GM21515 (cell line): ENCODE measurements around the gene DAPK2.
A peak's percentile ranks its signal among the peaks of the same experiment; 100 is the strongest.

Experiments
- ATAC-seq: cut with Tn5 transposase; IDR thresholded peaks from one replicate; pipeline ENCODE4 v1.9.1; 2021; ENCODE audit not compliant: unreplicated experiment

Gene DAPK2

DNA sequence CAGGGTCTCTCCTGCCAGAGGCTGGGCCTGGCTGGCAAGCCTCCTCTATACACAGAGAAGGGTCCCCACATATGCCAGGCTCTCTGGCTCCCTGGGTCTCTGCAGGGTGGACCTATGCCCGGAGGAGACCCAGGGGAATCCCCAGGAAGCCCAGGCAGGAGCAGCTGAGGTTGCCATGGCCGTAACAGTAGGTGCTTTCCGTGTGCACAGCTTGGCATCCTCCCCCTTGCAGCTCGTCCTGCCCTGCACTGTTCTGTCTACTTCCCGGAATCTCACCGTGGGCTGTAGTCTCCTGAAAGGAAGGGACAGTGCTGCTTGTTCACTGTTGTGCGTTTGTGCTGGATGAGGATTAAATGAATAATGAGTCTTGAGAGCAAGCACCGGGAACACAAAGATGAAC is 47.8 kb downstream of the DAPK2 start:
- no peak for ATAC-seq

GRCh38 chr15:63997715-63998442 is 48.4 kb downstream of the DAPK2 start:
- no peak for ATAC-seq

- no peak for ATAC-seq
Measured at GRCh38 chr15:63996794-63997357, 49.4 kb downstream of the DAPK2 start.

GRCh38 chr15:63995789-63996188 is 50.5 kb downstream of the DAPK2 start:
- no peak for ATAC-seq

DNA sequence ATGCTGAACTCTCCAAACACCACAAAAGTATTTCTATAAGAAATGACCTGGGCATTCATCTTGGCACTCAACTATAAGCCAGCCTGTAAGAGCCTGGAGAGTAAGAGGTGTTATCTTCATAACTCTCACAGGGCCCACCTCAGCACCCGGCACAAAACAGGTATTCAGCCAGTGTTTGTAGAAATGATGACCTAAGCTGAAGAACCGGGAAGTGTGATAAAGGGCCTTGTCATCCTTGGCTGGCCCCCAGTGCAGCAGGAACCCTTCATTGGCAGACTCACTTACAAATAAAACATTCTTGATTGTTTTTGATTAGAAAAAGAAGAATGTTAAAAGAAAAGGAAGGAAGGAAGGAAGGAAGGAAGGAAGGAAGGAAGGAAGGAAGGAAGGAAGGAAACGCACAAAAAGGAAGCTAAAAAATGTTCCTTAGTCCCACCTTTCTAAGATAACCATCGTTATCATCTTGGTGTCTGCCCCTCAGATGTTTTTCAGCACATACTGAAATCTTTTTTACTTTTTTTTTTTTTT is 52.1 kb downstream of the DAPK2 start:
- no peak for ATAC-seq

DNA sequence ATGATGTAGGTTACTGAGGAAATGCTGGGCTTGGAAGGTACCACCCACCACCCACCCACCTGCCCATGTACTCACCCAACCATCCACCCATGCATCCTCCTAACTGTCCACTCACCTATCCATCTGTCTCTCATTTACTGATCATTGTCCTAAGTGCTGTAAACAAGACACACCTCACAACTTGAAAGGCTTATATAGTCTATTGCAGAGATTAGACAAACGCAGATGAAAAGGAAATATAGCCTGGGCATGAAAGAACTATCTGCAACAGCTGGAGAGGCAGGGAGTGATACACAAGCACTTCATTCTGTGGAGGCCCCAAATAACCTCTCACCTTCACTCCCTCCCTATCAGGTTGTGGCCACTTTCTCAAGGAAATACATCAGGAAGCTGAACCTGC is 54.0 kb downstream of the DAPK2 start:
- no peak for ATAC-seq

DNA sequence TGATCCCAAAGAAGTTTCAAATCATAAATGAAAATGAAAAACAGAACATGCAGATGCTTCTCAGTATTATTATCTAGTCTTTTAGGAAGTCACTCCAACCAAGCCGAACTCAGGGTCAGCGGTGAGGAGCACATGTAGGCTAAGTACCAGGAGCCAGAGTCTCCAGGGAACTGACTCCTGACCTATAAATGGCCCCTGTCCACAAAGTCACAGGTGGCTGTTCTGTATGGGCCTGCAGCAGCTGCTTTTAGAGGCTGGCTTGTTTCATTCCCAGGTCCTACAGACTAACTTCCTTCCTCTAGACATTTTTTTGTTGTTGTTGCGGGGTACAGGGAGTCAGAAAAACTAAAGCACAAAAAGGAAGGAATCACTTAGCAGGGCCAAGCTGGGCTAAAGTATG is 54.6 kb downstream of the DAPK2 start:
- no peak for ATAC-seq

DNA sequence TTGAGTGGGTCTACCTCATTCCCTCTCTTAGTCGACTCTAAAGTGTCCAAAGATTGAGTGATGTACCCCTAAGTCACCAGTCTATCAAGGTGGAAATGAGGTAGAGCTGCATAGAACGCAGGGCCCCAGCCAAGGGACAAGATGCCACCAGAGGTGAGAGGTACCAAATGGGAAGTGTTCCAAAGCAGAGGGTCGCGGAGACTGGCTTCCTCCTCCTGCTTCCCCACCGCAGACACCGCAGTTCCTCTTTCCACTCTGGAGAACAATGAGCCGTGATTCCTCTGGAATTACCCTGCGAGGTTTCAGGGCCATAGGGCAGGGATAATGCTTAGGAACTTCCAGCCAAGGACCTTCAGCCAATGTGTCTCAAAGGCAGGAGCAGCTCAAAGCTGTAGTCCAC is 55.8 kb downstream of the DAPK2 start:
- ATAC-seq, result no peak

DNA sequence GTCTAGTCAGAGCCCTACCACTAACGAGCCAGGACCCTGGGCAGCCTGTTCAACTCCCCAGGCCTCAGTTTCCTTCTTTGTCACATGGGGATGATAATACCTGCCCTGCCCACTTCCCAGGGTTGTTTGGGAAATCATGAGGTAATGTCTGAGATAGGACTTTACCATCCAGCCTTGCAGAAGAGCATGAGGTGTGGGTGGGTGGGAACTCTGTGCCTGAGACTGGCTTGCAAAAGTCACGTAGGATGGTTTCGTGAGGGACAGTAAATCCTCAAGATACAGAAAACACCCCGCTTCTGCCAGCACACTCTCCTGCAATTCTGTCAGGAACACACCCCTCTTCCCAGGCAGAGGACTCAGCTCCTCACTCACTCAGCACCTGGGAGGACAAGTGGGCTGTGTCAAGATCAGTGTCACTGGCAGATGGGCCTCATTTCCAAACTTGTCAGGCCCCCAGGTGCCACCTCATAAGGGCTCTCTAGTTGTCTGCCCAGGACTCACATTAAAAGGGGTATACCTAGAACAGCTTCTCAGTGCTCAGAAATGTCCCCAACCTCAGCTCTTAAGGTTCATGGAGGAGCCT is 58.4 kb downstream of the DAPK2 start:
- ATAC-seq, result no peak

DNA sequence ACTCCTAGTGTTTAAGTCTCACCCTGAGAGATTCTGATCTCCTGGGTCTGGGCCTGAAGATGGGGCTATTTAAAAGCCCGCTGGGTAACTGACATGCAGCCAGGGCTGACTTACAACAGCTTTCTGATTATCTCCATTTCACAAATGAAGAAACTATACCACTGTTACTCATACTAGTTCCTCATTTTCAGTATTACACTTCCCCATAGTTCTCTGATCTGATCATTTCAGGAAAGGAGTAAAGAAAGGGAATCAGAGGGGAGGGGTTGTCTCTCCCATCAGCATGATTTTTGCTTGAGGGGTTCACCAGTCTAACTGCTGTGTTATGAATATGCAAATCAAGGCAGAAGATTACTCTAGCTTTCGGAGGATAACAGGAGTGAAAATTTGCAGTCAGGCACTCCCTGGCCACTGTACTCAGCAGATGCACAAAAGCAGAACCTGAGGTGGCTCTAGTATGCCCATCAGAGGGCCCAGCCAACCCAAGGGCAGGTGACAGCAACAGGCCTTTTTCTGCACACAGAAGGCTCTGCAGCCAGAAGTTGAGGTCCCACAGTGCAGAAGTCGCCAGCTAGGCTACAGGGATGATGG is 59.4 kb downstream of the DAPK2 start:
- peak; percentile 70 for ATAC-seq

GRCh38 chr15:63986185-63986680 is 60.1 kb downstream of the DAPK2 start:
- ATAC-seq, result peak; percentile 5

DNA sequence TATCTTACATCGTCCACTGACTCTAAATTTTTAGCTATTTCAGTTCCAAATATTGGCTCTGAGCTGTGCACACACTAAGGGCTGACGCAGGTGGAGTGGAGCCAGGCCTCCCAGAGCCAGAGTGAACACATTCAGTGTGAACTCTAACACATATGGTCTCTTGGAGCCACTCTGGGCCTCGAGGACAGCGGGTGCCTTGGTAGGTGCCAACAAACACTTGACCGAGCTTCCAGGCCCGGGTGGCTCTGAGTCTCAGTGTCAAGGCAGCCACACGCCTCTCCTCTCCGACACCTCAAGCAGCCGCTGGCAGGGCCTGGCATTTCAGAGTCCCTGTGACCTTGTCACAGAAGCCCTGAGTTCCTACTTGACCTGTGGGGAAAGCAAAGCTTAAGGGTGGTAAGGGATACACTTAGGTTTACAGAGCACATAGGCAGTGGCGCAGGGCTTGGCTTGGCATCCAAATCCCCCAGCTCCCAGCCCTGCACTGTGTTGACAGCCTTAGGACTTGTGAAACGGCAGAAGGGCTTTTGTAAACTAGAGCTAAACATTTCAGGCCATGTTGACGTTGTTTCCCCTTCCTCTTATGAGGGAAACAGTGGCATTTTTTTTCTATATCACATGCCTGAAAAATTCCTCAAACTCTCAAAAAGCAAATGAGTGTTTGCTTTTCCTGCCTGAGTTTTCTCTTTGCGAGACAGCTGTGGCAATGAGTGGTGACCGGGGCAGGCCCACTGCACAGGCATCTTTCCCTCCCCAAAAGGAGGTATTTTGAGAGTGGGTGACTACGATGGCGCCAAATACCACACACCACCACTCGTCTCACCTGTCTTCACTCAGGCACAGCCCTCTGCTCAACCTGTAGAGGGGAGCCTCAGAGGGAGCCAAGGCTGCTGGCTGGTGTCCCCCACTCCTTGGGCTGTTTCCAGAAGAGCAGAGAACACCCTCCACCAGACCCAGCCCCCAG is 60.8 kb downstream of the DAPK2 start:
- no peak for ATAC-seq

DNA sequence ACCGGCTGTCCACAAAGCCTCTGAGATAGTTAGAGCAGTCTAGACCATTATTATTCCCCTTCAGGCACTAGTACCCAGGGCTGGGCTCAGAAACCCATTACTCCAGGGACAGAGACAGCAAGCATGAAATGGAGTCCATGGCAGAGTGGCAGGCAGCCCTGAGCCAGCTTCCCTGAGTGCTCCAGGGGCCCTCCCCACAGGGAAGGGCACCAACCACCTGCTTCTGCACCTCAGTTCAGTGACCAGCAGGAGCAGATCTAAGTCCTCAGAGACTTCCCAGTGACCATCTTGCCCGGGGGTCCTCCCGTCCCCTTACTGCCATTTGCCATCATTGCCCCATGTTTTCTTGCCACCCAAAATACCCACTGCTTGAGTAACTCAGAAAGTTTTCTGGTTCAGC is 62.0 kb downstream of the DAPK2 start:
- ATAC-seq, result no peak

GRCh38 chr15:63983061-63983711 is 63.1 kb downstream of the DAPK2 start:
- ATAC-seq, result no peak

DNA sequence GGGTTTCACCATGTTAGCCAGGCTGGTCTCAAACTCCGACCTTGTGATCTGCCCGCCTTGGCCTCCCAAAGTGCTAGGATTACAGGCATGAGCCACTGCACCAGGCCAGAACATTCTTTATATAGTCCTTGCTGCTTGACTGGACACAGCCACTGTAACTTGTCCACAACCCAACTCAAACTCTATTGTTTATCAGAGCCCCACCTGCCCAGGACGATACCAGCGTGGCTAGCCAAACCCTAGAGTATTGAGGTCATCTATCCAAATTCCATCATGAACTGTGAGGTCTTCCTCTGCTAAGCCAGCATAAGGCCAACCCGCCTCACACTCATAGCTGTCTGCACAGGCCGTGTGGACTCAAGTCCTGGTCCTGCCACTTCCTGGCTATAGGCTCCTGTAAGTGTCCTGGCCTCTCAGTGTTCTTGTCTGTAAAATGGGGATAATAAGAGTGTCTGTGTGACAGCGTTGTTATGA is 63.9 kb downstream of the DAPK2 start:
- ATAC-seq, result no peak

DNA sequence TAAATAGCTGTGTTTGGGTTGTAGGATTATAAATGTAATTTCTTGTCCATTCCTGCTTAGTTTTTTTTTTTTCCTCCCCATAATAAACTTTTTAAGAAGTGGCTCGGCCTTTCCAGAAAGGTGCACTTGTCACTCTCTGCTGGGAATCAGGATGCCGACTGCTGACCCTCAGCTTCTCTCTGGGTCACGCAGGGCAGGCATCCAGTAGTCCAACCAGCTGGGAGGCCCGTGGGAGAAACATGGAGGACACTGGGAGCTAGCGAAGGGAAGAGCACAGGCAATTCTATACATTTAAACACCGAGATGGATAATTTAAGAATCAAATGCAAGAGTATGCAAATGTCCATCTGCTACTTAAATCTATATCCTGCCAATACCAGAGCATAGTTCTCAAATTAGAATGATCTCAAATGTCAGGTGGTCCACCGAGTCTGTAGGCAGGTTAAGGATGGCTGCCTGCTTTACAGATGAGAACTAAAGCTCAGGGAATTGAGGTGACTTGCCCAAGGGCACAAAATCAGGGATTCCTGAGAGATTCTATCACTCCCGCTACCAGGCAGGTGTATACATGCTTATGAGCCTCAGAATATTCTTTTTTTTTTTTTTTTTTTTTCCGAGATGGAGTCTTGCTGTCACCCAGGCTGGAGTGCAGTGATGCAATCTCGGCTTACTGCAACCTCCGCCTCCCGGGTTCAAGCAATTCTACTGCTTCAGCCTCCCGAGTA is 64.5 kb downstream of the DAPK2 start:
- no peak for ATAC-seq

DNA sequence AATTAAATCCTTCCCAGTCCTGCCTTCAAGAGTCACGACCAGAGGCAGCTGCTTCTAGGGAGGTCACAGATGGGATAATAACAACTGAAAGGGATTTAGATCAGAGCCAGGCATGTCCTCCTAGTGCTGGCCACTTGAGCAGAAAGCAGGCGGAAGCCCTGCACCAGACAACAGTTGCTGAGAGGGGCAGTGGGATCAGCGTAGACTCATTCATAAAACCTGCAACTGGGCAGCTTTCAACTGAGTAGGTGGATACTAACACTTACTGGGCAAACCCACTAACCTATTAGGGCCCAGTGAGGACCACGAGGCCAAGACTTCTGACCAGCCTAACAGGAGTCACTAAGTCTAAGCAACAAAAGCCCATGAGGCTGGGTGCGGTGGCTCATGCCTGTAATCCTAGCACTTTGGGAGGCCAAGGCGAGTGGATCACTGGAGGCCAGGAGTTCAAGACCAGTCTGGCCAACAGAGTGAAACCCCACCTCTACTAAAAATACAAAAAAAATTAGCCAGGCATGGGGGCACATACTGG is 67.0 kb downstream of the DAPK2 start:
- ATAC-seq, result no peak

DNA sequence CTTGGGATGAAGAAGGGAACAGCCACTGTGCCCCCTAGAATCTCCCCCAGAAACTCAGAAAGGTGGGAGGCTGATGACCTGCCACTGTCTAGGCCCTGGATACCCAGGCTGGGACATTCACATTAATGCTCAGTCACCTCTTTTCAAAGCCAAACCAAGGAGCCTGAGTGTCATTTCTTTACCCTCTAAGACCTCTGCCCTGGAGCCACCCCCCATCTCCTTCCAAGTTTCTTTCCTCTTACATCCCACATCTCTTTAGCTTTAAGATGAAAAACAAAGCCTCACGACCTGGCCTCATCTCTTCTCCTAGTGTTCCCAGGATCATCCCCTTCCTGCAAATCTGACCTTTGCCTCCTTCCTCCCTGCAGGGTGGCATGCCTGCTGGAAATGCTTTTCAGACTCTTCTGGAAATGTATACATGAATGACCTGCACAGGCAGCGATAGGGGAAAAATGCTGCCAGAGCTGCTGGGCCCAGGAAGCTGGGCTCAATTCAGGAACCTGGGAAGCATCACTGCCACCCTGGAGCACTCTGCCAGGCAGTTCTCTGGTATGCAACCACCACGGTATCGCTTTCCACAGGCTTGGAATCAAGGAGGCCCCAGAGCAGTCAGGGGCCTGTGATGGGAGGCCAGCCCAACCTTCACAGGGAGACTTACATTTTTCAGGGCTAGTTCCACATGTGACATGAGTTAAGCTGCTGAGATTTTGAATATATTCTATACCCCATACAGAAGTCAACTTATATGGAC is 67.6 kb downstream of the DAPK2 start:
- no peak for ATAC-seq
